Hematopoietic multipotent progenitor cell treated with erythropoietin and hydrocortisone succinate and interleukin-3 and kit ligand, for 15 days (in vitro differentiated cells): ENCODE measurements around the gene TIAM1.

Experiments
- DNase-seq: peaks from one replicate; pipeline ENCODE4 v3.0.0-alpha.2; 2015; ENCODE audit warnings: low spot score

The TIAM1 gene

GRCh38 chr21:31343680-31344480, at the start of gene TIAM1:
Gene TIAM1, minus strand, starts transcription at chr21:31344261. Its CDS starts 77,289 bp downstream, at chr21:31266972.
- no peak for DNase-seq

GRCh38 chr21:31387560-31388186, 43.6 kb upstream of the TIAM1 start:
- no peak for DNase-seq

GRCh38 chr21:31386006-31386405, 41.9 kb upstream of the TIAM1 start:
- no peak for DNase-seq

GRCh38 chr21:31383770-31384169, 39.7 kb upstream of the TIAM1 start:
- DNase-seq = no peak

- no peak for DNase-seq
Measured at GRCh38 chr21:31382060-31382459, 38.0 kb upstream of the TIAM1 start.

GRCh38 chr21:31376301-31376700, 32.2 kb upstream of the TIAM1 start:
- no peak for DNase-seq

- no peak for DNase-seq
Measured at GRCh38 chr21:31374395-31374794, 30.3 kb upstream of the TIAM1 start.

GRCh38 chr21:31372471-31372765, 28.4 kb upstream of the TIAM1 start:
- no peak for DNase-seq

- DNase-seq = no peak
Measured at GRCh38 chr21:31371715-31372470, 27.8 kb upstream of the TIAM1 start.

- DNase-seq = no peak
Measured at GRCh38 chr21:31370893-31371544, 27.0 kb upstream of the TIAM1 start.

GRCh38 chr21:31370281-31370892, 26.3 kb upstream of the TIAM1 start:
- no peak for DNase-seq

GRCh38 chr21:31368361-31368760, 24.3 kb upstream of the TIAM1 start:
- no peak for DNase-seq

GRCh38 chr21:31367801-31368200, 23.7 kb upstream of the TIAM1 start:
- DNase-seq = no peak

GRCh38 chr21:31366825-31367224, 22.8 kb upstream of the TIAM1 start:
- no peak for DNase-seq

- DNase-seq = no peak
Measured at GRCh38 chr21:31364253-31364945, 20.3 kb upstream of the TIAM1 start.

- DNase-seq = no peak
Measured at GRCh38 chr21:31363720-31364119, 19.7 kb upstream of the TIAM1 start.

- DNase-seq = no peak
Measured at GRCh38 chr21:31360717-31361116, 16.7 kb upstream of the TIAM1 start.

- no peak for DNase-seq
Measured at GRCh38 chr21:31358158-31358557, 14.1 kb upstream of the TIAM1 start.

GRCh38 chr21:31356440-31356839, 12.4 kb upstream of the TIAM1 start:
- DNase-seq = no peak

GRCh38 chr21:31354604-31355443, 10.8 kb upstream of the TIAM1 start:
- DNase-seq = no peak

GRCh38 chr21:31354122-31354521, 10.1 kb upstream of the TIAM1 start:
- DNase-seq = no peak
